Nucleus accumbens (tissue), 56 donors: ENCODE measurements around the gene CD274.
"Not testable (repeated sequence)": the region's sequence is repeated elsewhere in the genome, so short reads cannot be mapped to it uniquely, and the experiment has no call there.

Experiments
- DNase-seq, 56 donors: peaks; one replicate each; lab custom pipeline; 2025; lab: John Stamatoyannopoulos, UW

The CD274 gene

GRCh38 chr9:5493679-5494511 is 43.6 kb downstream of the CD274 start:
- DNase-seq, result peak in 11 of 56 donors; percentile 1 to 19 (median 6)

- DNase-seq, result not testable (repeated sequence)
Observed at GRCh38 chr9:5494765-5495164, 44.4 kb downstream of the CD274 start.

- DNase-seq, result no peak
Observed at GRCh38 chr9:5499157-5499556, 48.8 kb downstream of the CD274 start.

GRCh38 chr9:5499889-5500398 is 49.6 kb downstream of the CD274 start:
- DNase-seq, result no peak

GRCh38 chr9:5500441-5501235 is 50.3 kb downstream of the CD274 start:
- no peak for DNase-seq

GRCh38 chr9:5502553-5502952 is 52.2 kb downstream of the CD274 start:
- DNase-seq, result no peak

GRCh38 chr9:5509573-5509972 is 59.2 kb downstream of the CD274 start:
- no peak for DNase-seq

GRCh38 chr9:5510360-5510931 is 60.1 kb downstream of the CD274 start, which contains the start of gene PDCD1LG2:
TSS of gene PDCD1LG2 (plus strand) at chr9:5510531. CDS start at chr9:5522547, 12,016 bp downstream.
- DNase-seq, result no peak

- no peak for DNase-seq
Observed at GRCh38 chr9:5510989-5511388, 60.6 kb downstream of the CD274 start.

- DNase-seq, result no peak
Observed at GRCh38 chr9:5511476-5511875, 61.1 kb downstream of the CD274 start.

GRCh38 chr9:5511935-5512580 is 61.7 kb downstream of the CD274 start:
- DNase-seq, result no peak

- DNase-seq, result no peak
Observed at GRCh38 chr9:5512658-5513452, 62.5 kb downstream of the CD274 start.

GRCh38 chr9:5513966-5514616 is 63.7 kb downstream of the CD274 start:
- DNase-seq, result no peak

- no peak for DNase-seq
Observed at GRCh38 chr9:5514617-5515260, 64.4 kb downstream of the CD274 start.

GRCh38 chr9:5515261-5515650 is 64.9 kb downstream of the CD274 start:
- DNase-seq, result no peak

- no peak for DNase-seq
Observed at GRCh38 chr9:5516453-5517220, 66.3 kb downstream of the CD274 start.

GRCh38 chr9:5518171-5518936 is 68.0 kb downstream of the CD274 start:
- no peak for DNase-seq
